ENCODE data around the gene RUNX1.

The RUNX1 gene

GRCh38 chr21:35058058-35058457, 9.0 kb upstream of the RUNX1 start:
- DNase-seq: no peak

- DNase-seq: no peak
Observed at GRCh38 chr21:35057428-35057827, 8.3 kb upstream of the RUNX1 start.

- no peak for DNase-seq
Observed at GRCh38 chr21:35053356-35054096, 4.4 kb upstream of the RUNX1 start.

GRCh38 chr21:35052801-35053200, 3.7 kb upstream of the RUNX1 start:
- DNase-seq: no peak

GRCh38 chr21:35051287-35051818, 2.3 kb upstream of the RUNX1 start:
- DNase-seq: no peak

GRCh38 chr21:35050348-35051286, 1.5 kb upstream of the RUNX1 start:
- no peak for DNase-seq

GRCh38 chr21:35048183-35048601, 910 bp downstream of the RUNX1 start:
- DNase-seq: no peak

- no peak for DNase-seq
Observed at GRCh38 chr21:35046880-35047229, 2.2 kb downstream of the RUNX1 start.

- DNase-seq: no peak
Observed at GRCh38 chr21:35046263-35046624, 2.9 kb downstream of the RUNX1 start.

GRCh38 chr21:35045542-35046262, 3.4 kb downstream of the RUNX1 start:
- DNase-seq: no peak

- no peak for DNase-seq
Observed at GRCh38 chr21:35044770-35045541, 4.1 kb downstream of the RUNX1 start.

GRCh38 chr21:35044128-35044527, 5.0 kb downstream of the RUNX1 start:
- no peak for DNase-seq

- DNase-seq: no peak
Observed at GRCh38 chr21:35043549-35043948, 5.6 kb downstream of the RUNX1 start.

GRCh38 chr21:35042836-35043235, 6.3 kb downstream of the RUNX1 start:
- DNase-seq: no peak

- no peak for DNase-seq
Observed at GRCh38 chr21:35041881-35042280, 7.2 kb downstream of the RUNX1 start.

GRCh38 chr21:35041122-35041521, 8.0 kb downstream of the RUNX1 start:
- DNase-seq: no peak

- no peak for DNase-seq
Observed at GRCh38 chr21:35039595-35040289, 9.4 kb downstream of the RUNX1 start.

- DNase-seq: no peak
Observed at GRCh38 chr21:35038772-35039319, 10.3 kb downstream of the RUNX1 start.

- no peak for DNase-seq
Observed at GRCh38 chr21:35037384-35037765, 11.7 kb downstream of the RUNX1 start.

- no peak for DNase-seq
Observed at GRCh38 chr21:35036465-35037383, 12.4 kb downstream of the RUNX1 start.
